OCI-LY3 (cell line): ENCODE data around the gene MROH8.

Experiments
- CTCF ChIP-seq: fragments of 200-600, 300-600 bp; sonication (generic); IDR thresholded peaks from 2 replicates; pipeline ENCODE4 v1.5.1; 2014; ENCODE audit warnings: antibody characterized with exemption, low read length, low read depth
- EZH2phosphoT487 ChIP-seq: fragments of 200-600 bp; shearing (Covaris generic); IDR thresholded peaks from 2 replicates; pipeline ENCODE4 v1.6.1; 2018; ENCODE audit warnings: antibody characterized with exemption, mixed run types, low read depth

GRCh38 chr20:37147250-37147649 lies 32.1 kb downstream of the MROH8 start:
- TF ChIP-seq EZH2phosphoT487: no peak
- no peak for TF ChIP-seq CTCF
